GM21723 (cell line): Measurements from ENCODE around the gene MICAL2.
"Not testable (repeated sequence)": the region's sequence is repeated elsewhere in the genome, so short reads cannot be mapped to it uniquely, and the experiment has no call there.

Source experiments
- ATAC-seq: cut with Tn5 transposase; IDR thresholded peaks from one replicate; pipeline ENCODE4 v1.9.1; 2021; ENCODE audit warnings: mild to moderate bottlenecking, moderate library complexity; ENCODE audit not compliant: unreplicated experiment

MICAL2 gene

GRCh38 chr11:12131943-12132789 is 21.8 kb downstream of the MICAL2 start:
- no peak for ATAC-seq

DNA sequence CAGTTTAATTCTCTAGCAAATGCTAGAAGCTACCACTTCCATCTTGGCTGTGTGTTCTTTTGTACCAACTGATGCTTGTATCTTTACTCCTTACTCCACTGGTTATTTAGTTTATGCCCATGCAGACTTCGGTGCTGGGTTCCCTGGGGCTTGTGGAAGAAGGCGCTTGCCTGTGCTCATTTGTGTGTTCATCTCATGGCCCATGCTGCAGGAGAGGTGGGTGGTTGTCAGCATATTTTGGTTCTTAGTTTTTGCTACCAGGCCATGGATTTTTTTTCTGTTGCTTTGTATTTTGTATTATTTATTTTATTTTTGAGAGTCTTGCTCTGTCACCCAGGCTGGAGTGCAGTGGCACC is 22.4 kb downstream of the MICAL2 start:
- no peak for ATAC-seq

DNA sequence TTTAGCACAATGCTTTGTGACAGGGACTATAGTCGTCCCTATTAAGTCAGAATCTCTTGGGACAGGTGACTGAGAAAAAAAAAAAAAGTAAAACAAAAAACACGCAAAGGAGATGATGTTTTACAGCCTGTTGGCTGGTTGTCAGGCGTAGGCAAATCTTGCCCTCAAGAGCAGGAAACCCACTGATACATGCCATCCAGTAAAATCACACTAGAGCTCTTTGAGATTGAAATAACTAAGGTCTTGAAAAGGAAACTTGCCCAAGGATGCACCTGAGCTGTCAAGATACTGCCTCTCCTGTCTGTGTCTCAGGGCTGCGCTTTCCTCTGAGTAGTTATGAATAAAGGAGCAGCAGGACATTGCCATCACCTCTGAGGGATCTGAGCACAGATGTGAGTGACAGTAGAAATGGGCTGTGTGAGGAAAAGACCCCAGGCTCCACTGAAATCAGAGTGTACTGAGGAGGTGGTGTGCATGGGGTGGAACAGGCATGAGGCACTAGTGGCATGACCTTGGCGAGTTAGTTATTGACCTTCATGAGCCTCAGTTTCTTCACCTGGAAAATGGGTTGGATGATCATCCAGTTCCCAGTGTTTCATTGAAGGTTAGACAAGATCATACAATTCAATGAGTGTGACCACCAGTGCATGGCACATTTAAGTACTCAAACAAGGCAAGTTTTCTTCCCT is 23.3 kb downstream of the MICAL2 start:
- ATAC-seq = no peak

GRCh38 chr11:12134236-12134585 is 23.8 kb downstream of the MICAL2 start:
- ATAC-seq = no peak

DNA sequence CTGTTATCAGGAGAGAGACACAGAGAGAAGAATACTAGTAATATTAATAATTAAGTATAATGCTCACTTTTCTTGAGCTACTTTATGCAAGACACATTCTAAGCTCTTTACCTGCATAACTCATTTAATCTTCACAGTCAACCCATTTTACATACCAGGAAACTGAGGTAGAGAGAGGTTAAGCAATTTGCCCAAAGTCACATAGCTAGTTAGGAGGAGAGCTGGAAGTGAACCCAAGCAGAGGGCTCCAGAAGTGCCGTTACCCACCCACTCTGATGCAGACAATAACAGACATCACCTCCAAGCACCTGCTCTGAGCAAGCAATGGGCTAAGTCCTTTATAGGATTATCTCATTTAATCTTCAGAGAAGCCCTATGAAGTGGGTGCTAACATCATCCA is 24.8 kb downstream of the MICAL2 start:
- no peak for ATAC-seq

GRCh38 chr11:12137005-12137690 is 26.8 kb downstream of the MICAL2 start:
- no peak for ATAC-seq

- no peak for ATAC-seq
These were observed 27.7 kb downstream of the MICAL2 start for GRCh38 chr11:12137938-12138731.

DNA sequence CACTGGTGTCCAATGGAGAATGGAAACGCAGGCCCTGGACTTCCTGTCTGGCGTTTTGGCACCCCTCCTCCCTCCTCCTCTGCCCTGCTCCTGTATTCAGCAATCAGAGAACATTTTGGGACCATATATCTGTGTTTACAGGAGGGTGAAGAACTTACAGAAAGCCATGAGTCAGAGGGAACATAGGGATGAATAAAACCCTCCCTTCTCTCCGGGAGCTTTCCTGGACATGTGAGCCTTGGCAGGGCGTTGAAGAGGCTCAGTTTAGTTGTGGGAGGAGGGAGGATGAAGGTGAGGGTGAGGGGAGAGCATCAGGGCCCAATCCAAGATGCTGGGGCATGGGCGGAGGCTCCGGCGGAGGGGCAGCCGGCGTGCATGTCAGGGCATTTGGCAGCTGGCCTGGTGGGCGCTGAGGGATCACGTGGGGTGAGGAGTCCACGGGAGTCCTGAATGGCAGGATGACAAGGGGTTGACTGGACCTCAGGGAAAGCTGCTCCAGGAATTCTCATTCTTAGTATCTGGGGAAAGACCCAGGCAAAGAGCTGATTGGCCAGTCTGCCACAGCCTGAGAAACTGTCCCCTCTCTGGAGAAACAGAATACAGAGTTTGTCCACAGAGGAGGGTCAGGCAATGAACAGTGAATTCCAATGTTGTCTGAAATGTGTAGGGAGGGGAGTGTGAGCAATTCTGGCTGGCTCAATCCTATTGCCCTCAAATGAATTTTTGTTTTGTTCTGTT is 28.9 kb downstream of the MICAL2 start:
- ATAC-seq = no peak

- no peak for ATAC-seq
These were observed 29.9 kb downstream of the MICAL2 start for GRCh38 chr11:12140186-12140793.

DNA sequence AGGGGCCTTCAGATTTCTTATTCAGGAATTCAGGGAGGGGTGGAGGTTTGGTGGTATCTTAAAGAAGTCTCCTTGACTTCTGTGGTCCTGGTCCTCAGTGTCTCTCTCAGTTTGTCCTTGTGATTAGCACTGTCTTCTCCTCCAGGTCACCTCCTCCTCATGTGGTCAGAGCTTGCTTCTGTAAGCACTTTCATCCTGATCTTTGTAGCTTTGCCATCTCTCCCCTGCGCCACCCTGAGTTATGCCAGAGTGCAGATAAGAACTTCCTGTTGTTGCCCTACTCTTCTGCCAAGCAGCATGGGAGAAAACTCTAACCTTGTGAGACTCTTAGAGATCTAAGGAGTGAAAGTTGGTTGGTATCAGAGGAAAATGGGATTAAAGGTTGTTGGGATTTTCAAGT is 30.9 kb downstream of the MICAL2 start:
- ATAC-seq = no peak

GRCh38 chr11:12142176-12142575 is 31.8 kb downstream of the MICAL2 start:
- no peak for ATAC-seq

- ATAC-seq = no peak
These were observed 32.5 kb downstream of the MICAL2 start for GRCh38 chr11:12142909-12143308.

GRCh38 chr11:12143461-12144258 is 33.3 kb downstream of the MICAL2 start:
- no peak for ATAC-seq

DNA sequence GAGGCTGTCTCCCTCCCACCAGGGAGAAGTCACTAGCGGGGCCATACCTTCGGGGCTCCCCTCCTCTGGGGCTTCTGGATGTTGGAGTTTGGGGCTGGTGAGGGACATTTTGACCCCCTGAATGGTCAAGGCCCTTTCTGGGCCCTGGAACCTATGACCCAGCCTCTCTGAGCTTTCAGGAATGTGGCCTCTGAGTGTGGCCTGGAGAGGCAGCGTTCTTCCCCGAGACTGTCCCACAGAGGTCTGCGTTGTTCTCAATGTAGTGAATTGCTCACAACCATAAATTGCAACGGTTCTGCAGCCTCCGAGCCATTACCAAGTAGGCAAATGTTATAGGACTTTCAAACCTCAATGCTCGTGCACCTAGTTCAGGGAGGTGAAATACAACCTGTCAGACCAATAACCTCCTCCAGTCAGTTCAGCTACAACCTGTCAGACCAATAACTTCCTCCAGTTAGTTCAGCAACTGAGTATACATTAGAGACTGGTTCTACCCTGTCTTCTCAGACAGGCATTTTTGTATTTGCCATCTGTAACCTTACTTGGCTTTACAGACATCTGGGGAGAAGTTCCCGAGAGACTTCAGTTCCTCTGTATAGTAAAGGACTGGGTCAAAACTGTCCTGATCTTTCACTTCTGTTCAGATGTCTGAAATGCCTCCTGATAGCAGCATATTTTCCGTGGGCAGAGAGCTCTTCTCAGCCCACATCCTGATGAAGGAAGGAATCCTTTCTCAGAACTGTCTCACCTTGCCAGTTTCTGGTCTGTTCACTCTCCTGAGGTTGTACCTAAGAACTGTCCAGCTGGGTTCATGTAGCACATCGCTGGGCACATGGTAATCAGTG is 34.2 kb downstream of the MICAL2 start:
- ATAC-seq = no peak

DNA sequence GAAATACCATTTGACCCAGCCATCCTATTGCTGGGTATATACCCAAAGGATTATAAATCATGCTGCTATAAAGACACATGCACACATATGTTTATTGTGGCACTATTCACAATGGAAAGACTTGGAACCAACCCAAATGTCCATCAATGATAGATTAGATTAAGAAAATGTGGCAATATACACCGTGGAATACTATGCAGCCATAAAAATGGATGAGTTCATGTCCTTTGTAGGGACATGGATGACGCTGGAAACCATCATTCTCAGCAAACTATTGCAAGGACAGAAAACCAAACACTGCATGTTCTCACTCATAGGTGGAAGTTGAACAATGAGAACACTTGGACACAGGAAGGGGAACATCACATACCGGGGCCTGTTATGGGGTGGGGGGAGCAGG is 36.3 kb downstream of the MICAL2 start:
- ATAC-seq = not testable (repeated sequence)

DNA sequence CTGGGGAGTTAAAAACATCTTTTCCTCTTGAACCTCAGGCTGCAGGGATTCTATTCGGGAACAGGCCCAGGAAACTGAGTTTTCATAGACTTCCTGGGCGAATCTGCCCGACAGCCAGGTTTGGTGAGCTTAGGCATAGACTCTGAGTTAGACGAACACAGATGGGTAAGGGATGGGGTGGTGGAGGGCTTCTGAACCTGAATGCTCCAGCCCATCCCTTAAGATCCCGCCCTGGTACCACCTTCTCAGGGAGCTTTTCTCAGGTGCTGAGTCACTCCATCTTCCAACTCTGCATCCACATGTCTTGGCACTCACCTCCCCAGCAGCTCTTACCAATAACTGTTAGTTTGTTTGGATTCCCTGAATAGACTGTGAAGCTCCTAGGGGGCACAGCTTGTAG is 37.4 kb downstream of the MICAL2 start:
- ATAC-seq = no peak

GRCh38 chr11:12148466-12148865 is 38.1 kb downstream of the MICAL2 start:
- ATAC-seq = no peak

DNA sequence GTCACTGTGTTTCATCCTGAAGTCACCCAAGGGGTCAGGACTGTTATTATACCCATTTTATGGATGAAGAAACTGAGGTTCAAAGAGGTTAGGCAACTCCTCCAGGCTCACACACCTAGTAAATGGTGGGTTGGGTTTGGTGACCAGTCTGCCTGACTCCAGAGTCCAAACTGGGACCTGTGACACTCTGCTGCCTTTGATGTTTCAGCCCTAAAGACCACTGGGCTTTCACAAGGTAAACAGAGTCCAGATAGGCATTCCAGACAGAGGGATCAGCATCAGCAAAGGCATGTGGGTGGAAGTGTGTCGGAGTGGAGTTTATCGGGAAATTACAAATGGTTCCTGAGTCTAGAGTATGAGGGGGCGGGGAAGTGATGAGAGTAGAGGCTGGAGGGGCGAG is 38.5 kb downstream of the MICAL2 start:
- ATAC-seq = no peak
